Measurements from ENCODE around the gene SFMBT1. TPM values are rescaled to one million over a fixed set of nuclear protein-coding genes. Genes with fewer than 3 reads are reported as not detected.

Gene SFMBT1
- polyA plus RNA-seq, 2 donors, result 2.3 to 3.7 TPM

- H3K36me3 ChIP-seq (ENCODE audit: control insufficient read depth in 2 of 2, insufficient read depth in 2 of 2, low read length in 1 of 2), result no peaks in the 10 kb centered on the region
- H3K4me1 ChIP-seq (ENCODE audit: control insufficient read depth in 2 of 2, insufficient read depth in 2 of 2, low read length in 1 of 2), result no peaks in the 10 kb centered on the region
- no peaks in the 10 kb centered on the region for H3K27me3 ChIP-seq (ENCODE audit: control insufficient read depth in 1 of 2, insufficient read depth in 2 of 2, low read length in 2 of 2)
- H3K9me3 ChIP-seq (ENCODE audit: control insufficient read depth in 2 of 2, insufficient read depth in 1 of 2, low read depth in 1 of 2, low read length in 1 of 2), result no peaks in the 10 kb centered on the region
- WGBS, 2 donors, result 64 to 84% methylated on average over 12 of the region's 12 CpGs
- no peak overlapping the region for H3K4me3 ChIP-seq (ENCODE audit: low read depth in 1 of 2, low read length in 2 of 2)
- no peak overlapping the region for H3K27ac ChIP-seq (ENCODE audit: low read depth in 2 of 2, low read length in 1 of 2)
Measured at GRCh38 chr3:53005854-53006513, 39.9 kb downstream of the SFMBT1 start.

GRCh38 chr3:53005338-53005737 is 40.5 kb downstream of the SFMBT1 start:
- H3K9me3 ChIP-seq (ENCODE audit: control insufficient read depth in 2 of 2, insufficient read depth in 1 of 2, low read depth in 1 of 2, low read length in 1 of 2), result no peaks in the 10 kb centered on the region
- 78 to 93% methylated on average over 3 of the region's 3 CpGs for WGBS, 2 donors
- H3K36me3 ChIP-seq (ENCODE audit: control insufficient read depth in 2 of 2, insufficient read depth in 2 of 2, low read length in 1 of 2), result no peaks in the 10 kb centered on the region
- H3K4me3 ChIP-seq (ENCODE audit: low read depth in 1 of 2, low read length in 2 of 2), result no peak overlapping the region
- H3K27ac ChIP-seq (ENCODE audit: low read depth in 2 of 2, low read length in 1 of 2), result no peak overlapping the region
- H3K4me1 ChIP-seq (ENCODE audit: control insufficient read depth in 2 of 2, insufficient read depth in 2 of 2, low read length in 1 of 2), result no peaks in the 10 kb centered on the region
- H3K27me3 ChIP-seq (ENCODE audit: control insufficient read depth in 1 of 2, insufficient read depth in 2 of 2, low read length in 2 of 2), result no peaks in the 10 kb centered on the region

- Histone ChIP-seq H3K9me3 (ENCODE audit: control insufficient read depth in 2 of 2, insufficient read depth in 1 of 2, low read depth in 1 of 2, low read length in 1 of 2) (peaks cover 0 to 3% of the 10 kb centered on the region in 2 donors), H3K36me3 (ENCODE audit: control insufficient read depth in 2 of 2, insufficient read depth in 2 of 2, low read length in 1 of 2) (peaks cover 0 to 4% of the 10 kb centered on the region in 2 donors), H3K27me3 (ENCODE audit: control insufficient read depth in 1 of 2, insufficient read depth in 2 of 2, low read length in 2 of 2) (no peaks in the 10 kb centered on the region), H3K4me3 (ENCODE audit: low read depth in 1 of 2, low read length in 2 of 2) (no peak overlapping the region), H3K27ac (ENCODE audit: low read depth in 2 of 2, low read length in 1 of 2) (no peak overlapping the region), H3K4me1 (ENCODE audit: control insufficient read depth in 2 of 2, insufficient read depth in 2 of 2, low read length in 1 of 2) (no peaks in the 10 kb centered on the region)
- 86 to 93% methylated on average over 7 of the region's 7 CpGs for WGBS, 2 donors
Measured at GRCh38 chr3:53003320-53003719, 42.6 kb downstream of the SFMBT1 start.

GRCh38 chr3:52998771-52999513 is 46.9 kb downstream of the SFMBT1 start:
- peaks cover 0 to 4% of the 10 kb centered on the region in 2 donors for H3K36me3 ChIP-seq (ENCODE audit: control insufficient read depth in 2 of 2, insufficient read depth in 2 of 2, low read length in 1 of 2)
- no peak overlapping the region for H3K4me3 ChIP-seq (ENCODE audit: low read depth in 1 of 2, low read length in 2 of 2)
- no peaks in the 10 kb centered on the region for H3K4me1 ChIP-seq (ENCODE audit: control insufficient read depth in 2 of 2, insufficient read depth in 2 of 2, low read length in 1 of 2)
- peaks cover 0 to 3% of the 10 kb centered on the region in 2 donors for H3K9me3 ChIP-seq (ENCODE audit: control insufficient read depth in 2 of 2, insufficient read depth in 1 of 2, low read depth in 1 of 2, low read length in 1 of 2)
- 95 to 96% methylated on average over 41 of the region's 41 CpGs for WGBS, 2 donors
- H3K27me3 ChIP-seq (ENCODE audit: control insufficient read depth in 1 of 2, insufficient read depth in 2 of 2, low read length in 2 of 2), result no peaks in the 10 kb centered on the region
- no peak overlapping the region for H3K27ac ChIP-seq (ENCODE audit: low read depth in 2 of 2, low read length in 1 of 2)

- Histone ChIP-seq H3K36me3 (ENCODE audit: control insufficient read depth in 2 of 2, insufficient read depth in 2 of 2, low read length in 1 of 2) (no peaks in the 10 kb centered on the region), H3K4me3 (ENCODE audit: low read depth in 1 of 2, low read length in 2 of 2) (no peak overlapping the region), H3K27me3 (ENCODE audit: control insufficient read depth in 1 of 2, insufficient read depth in 2 of 2, low read length in 2 of 2) (no peaks in the 10 kb centered on the region), H3K27ac (ENCODE audit: low read depth in 2 of 2, low read length in 1 of 2) (no peak overlapping the region), H3K4me1 (ENCODE audit: control insufficient read depth in 2 of 2, insufficient read depth in 2 of 2, low read length in 1 of 2) (no peaks in the 10 kb centered on the region), H3K9me3 (ENCODE audit: control insufficient read depth in 2 of 2, insufficient read depth in 1 of 2, low read depth in 1 of 2, low read length in 1 of 2) (no peaks in the 10 kb centered on the region)
- 57 to 66% methylated on average over 2 of the region's 2 CpGs for WGBS, 2 donors
Measured at GRCh38 chr3:52990637-52991036, 55.2 kb downstream of the SFMBT1 start.

- Histone ChIP-seq H3K36me3 (ENCODE audit: control insufficient read depth in 2 of 2, insufficient read depth in 2 of 2, low read length in 1 of 2) (no peaks in the 10 kb centered on the region), H3K4me1 (ENCODE audit: control insufficient read depth in 2 of 2, insufficient read depth in 2 of 2, low read length in 1 of 2) (no peaks in the 10 kb centered on the region), H3K27me3 (ENCODE audit: control insufficient read depth in 1 of 2, insufficient read depth in 2 of 2, low read length in 2 of 2) (no peaks in the 10 kb centered on the region), H3K9me3 (ENCODE audit: control insufficient read depth in 2 of 2, insufficient read depth in 1 of 2, low read depth in 1 of 2, low read length in 1 of 2) (no peaks in the 10 kb centered on the region), H3K4me3 (ENCODE audit: low read depth in 1 of 2, low read length in 2 of 2) (no peak overlapping the region), H3K27ac (ENCODE audit: low read depth in 2 of 2, low read length in 1 of 2) (no peak overlapping the region)
- WGBS, 2 donors, result 66 to 74% methylated on average over 3 of the region's 3 CpGs
Measured at GRCh38 chr3:52986938-52987337, 58.9 kb downstream of the SFMBT1 start.

- Histone ChIP-seq H3K36me3 (ENCODE audit: control insufficient read depth in 2 of 2, insufficient read depth in 2 of 2, low read length in 1 of 2) (no peaks in the 10 kb centered on the region), H3K27ac (ENCODE audit: low read depth in 2 of 2, low read length in 1 of 2) (no peak overlapping the region), H3K4me1 (ENCODE audit: control insufficient read depth in 2 of 2, insufficient read depth in 2 of 2, low read length in 1 of 2) (no peaks in the 10 kb centered on the region), H3K4me3 (ENCODE audit: low read depth in 1 of 2, low read length in 2 of 2) (no peak overlapping the region), H3K27me3 (ENCODE audit: control insufficient read depth in 1 of 2, insufficient read depth in 2 of 2, low read length in 2 of 2) (no peaks in the 10 kb centered on the region), H3K9me3 (ENCODE audit: control insufficient read depth in 2 of 2, insufficient read depth in 1 of 2, low read depth in 1 of 2, low read length in 1 of 2) (peaks cover 0 to 3% of the 10 kb centered on the region in 2 donors)
- whole genome bisulfite sequencing, 2 donors, result 91 to 100% methylated on average over 1 of the region's 1 CpG
Measured at GRCh38 chr3:52986049-52986448, 59.8 kb downstream of the SFMBT1 start.

- Histone ChIP-seq H3K9me3 (ENCODE audit: control insufficient read depth in 2 of 2, insufficient read depth in 1 of 2, low read depth in 1 of 2, low read length in 1 of 2) (peaks cover 0 to 3% of the 10 kb centered on the region in 2 donors), H3K27ac (ENCODE audit: low read depth in 2 of 2, low read length in 1 of 2) (no peak overlapping the region), H3K4me3 (ENCODE audit: low read depth in 1 of 2, low read length in 2 of 2) (no peak overlapping the region), H3K36me3 (ENCODE audit: control insufficient read depth in 2 of 2, insufficient read depth in 2 of 2, low read length in 1 of 2) (no peaks in the 10 kb centered on the region), H3K4me1 (ENCODE audit: control insufficient read depth in 2 of 2, insufficient read depth in 2 of 2, low read length in 1 of 2) (no peaks in the 10 kb centered on the region), H3K27me3 (ENCODE audit: control insufficient read depth in 1 of 2, insufficient read depth in 2 of 2, low read length in 2 of 2) (no peaks in the 10 kb centered on the region)
Measured at GRCh38 chr3:52983828-52984227, 62.0 kb downstream of the SFMBT1 start.

GRCh38 chr3:52983336-52983807 is 62.5 kb downstream of the SFMBT1 start:
- Histone ChIP-seq H3K4me1 (ENCODE audit: control insufficient read depth in 2 of 2, insufficient read depth in 2 of 2, low read length in 1 of 2) (no peaks in the 10 kb centered on the region), H3K27ac (ENCODE audit: low read depth in 2 of 2, low read length in 1 of 2) (no peak overlapping the region), H3K9me3 (ENCODE audit: control insufficient read depth in 2 of 2, insufficient read depth in 1 of 2, low read depth in 1 of 2, low read length in 1 of 2) (peaks cover 0 to 3% of the 10 kb centered on the region in 2 donors), H3K4me3 (ENCODE audit: low read depth in 1 of 2, low read length in 2 of 2) (no peak overlapping the region), H3K27me3 (ENCODE audit: control insufficient read depth in 1 of 2, insufficient read depth in 2 of 2, low read length in 2 of 2) (no peaks in the 10 kb centered on the region), H3K36me3 (ENCODE audit: control insufficient read depth in 2 of 2, insufficient read depth in 2 of 2, low read length in 1 of 2) (no peaks in the 10 kb centered on the region)
- 72 to 81% methylated on average over 5 of the region's 5 CpGs for WGBS, 2 donors

- Histone ChIP-seq H3K27me3 (ENCODE audit: control insufficient read depth in 1 of 2, insufficient read depth in 2 of 2, low read length in 2 of 2) (no peaks in the 10 kb centered on the region), H3K4me3 (ENCODE audit: low read depth in 1 of 2, low read length in 2 of 2) (no peak overlapping the region), H3K9me3 (ENCODE audit: control insufficient read depth in 2 of 2, insufficient read depth in 1 of 2, low read depth in 1 of 2, low read length in 1 of 2) (peaks cover 0 to 3% of the 10 kb centered on the region in 2 donors), H3K4me1 (ENCODE audit: control insufficient read depth in 2 of 2, insufficient read depth in 2 of 2, low read length in 1 of 2) (no peaks in the 10 kb centered on the region), H3K27ac (ENCODE audit: low read depth in 2 of 2, low read length in 1 of 2) (no peak overlapping the region), H3K36me3 (ENCODE audit: control insufficient read depth in 2 of 2, insufficient read depth in 2 of 2, low read length in 1 of 2) (no peaks in the 10 kb centered on the region)
- 42 to 65% methylated on average over 2 of the region's 2 CpGs for WGBS, 2 donors
Measured at GRCh38 chr3:52982839-52983238, 63.0 kb downstream of the SFMBT1 start.

All from esophagus (tissue), 2 donors.